Mesothelial cell of epicardium (in vitro differentiated cells): ENCODE data around the gene SOX8. TPM values are rescaled to one million over a fixed set of nuclear protein-coding genes. Genes with fewer than 3 reads are reported as not detected.

ENCODE experiments used
- DNase-seq, 2 experiments: peaks; one replicate each; pipeline ENCODE4 v3.0.0; 2021; ENCODE audit warnings: low spot score in 2 of 2; ENCODE audit not compliant: unreplicated experiment in 2 of 2
- H3K27ac Mint-ChIP-seq: 2 replicates; pipeline ENCODE4 v1.8.0; 2021; ENCODE audit warnings: mixed read lengths
- H3K27me3 Mint-ChIP-seq: 2 replicates; pipeline ENCODE4 v1.8.0; 2021; ENCODE audit warnings: low read depth, mixed read lengths
- H3K36me3 Mint-ChIP-seq: 2 replicates; pipeline ENCODE4 v1.8.0; 2021; ENCODE audit warnings: mixed read lengths
- H3K4me1 Mint-ChIP-seq: 2 replicates; pipeline ENCODE4 v1.8.0; 2021; ENCODE audit warnings: mixed read lengths
- H3K4me3 Mint-ChIP-seq: 2 replicates; pipeline ENCODE4 v1.8.0; 2021; ENCODE audit warnings: mild to moderate bottlenecking, moderate library complexity, mixed read lengths
- H3K9me3 Mint-ChIP-seq: 2 replicates; pipeline ENCODE4 v1.8.0; 2021; ENCODE audit warnings: mixed read lengths
- total RNA-seq: library from RNA; stranded (reverse); gene quantifications from 3 replicates; pipeline ENCODE4 v1.2.1, GENCODE V29; 2021
- TF ChIP-seq, protein P1 (sequence below): fragments of 200-600 bp; sonication (generic); IDR thresholded peaks from one replicate; pipeline ENCODE4 v1.5.0; 2021; ENCODE audit warnings: antibody characterized with exemption; ENCODE audit not compliant: unreplicated experiment

SOX8 gene
- total RNA-seq, 1 donor from 2014 or later: 5.1 TPM

DNA sequence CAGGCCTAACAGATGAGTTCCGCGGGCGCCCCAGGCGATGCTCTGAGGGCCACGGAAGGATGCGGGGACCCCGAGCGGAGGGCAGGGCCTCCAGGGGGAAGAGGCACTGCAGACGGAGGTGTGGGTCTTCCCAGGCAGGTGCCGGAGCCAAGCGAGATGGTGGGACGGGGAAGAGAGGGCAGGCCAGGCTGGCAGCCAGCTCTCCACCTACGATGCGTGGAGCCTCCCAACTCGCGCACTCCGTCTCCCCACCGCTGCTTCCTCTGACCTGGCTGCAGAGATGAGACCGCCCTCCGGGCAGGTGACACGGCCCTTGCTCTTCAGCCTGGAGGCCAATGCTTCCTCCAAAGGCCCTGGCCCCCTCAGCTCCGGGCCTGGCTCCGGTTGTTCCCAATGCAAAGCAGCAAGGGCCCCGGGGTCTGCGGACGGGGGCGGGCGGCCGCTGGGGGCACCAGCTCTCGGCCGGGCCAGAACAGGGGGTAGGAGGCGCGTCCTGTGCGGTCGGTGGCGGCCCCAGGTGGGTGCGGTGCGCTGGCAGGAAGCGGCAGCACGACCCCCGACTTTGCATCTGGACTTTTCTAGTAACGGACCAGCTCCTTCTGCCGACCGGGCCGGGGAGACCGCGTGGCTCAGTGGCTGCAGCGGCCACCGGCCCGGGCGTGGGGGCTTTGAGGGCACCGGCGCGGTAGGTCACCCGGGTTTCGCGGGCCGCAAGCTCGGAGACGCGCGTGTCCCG is 1.5 kb upstream of the SOX8 start:
- TF ChIP-seq, protein P1, sequence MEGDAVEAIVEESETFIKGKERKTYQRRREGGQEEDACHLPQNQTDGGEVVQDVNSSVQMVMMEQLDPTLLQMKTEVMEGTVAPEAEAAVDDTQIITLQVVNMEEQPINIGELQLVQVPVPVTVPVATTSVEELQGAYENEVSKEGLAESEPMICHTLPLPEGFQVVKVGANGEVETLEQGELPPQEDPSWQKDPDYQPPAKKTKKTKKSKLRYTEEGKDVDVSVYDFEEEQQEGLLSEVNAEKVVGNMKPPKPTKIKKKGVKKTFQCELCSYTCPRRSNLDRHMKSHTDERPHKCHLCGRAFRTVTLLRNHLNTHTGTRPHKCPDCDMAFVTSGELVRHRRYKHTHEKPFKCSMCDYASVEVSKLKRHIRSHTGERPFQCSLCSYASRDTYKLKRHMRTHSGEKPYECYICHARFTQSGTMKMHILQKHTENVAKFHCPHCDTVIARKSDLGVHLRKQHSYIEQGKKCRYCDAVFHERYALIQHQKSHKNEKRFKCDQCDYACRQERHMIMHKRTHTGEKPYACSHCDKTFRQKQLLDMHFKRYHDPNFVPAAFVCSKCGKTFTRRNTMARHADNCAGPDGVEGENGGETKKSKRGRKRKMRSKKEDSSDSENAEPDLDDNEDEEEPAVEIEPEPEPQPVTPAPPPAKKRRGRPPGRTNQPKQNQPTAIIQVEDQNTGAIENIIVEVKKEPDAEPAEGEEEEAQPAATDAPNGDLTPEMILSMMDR: no peak
- H3K27ac Mint-ChIP-seq: no peak overlapping the region
- DNase-seq: peak in 1 of 2 experiments; percentile 18
- H3K4me3 Mint-ChIP-seq: peak overlapping the region; percentile 41
- peaks cover 57% of the 10 kb centered on the region for H3K27me3 Mint-ChIP-seq
- H3K9me3 Mint-ChIP-seq: no peaks in the 10 kb centered on the region
- no peaks in the 10 kb centered on the region for H3K4me1 Mint-ChIP-seq
- H3K36me3 Mint-ChIP-seq: no peaks in the 10 kb centered on the region

GRCh38 chr16:980595-980854 is 1.0 kb upstream of the SOX8 start:
- Mint-ChIP-seq H3K27me3 (peaks cover 58% of the 10 kb centered on the region), H3K36me3 (no peaks in the 10 kb centered on the region), H3K4me1 (no peaks in the 10 kb centered on the region), H3K9me3 (no peaks in the 10 kb centered on the region), H3K27ac (no peak overlapping the region), H3K4me3 (no peak overlapping the region)
- peak in 1 of 2 experiments; percentile 27 for DNase-seq
- TF ChIP-seq, protein P1: no peak

- peaks cover 63% of the 10 kb centered on the region for H3K27me3 Mint-ChIP-seq
- H3K4me1 Mint-ChIP-seq: peaks cover 2% of the 10 kb centered on the region
- H3K4me3 Mint-ChIP-seq: peak overlapping the region; percentile 54
- DNase-seq: no peak
- H3K36me3 Mint-ChIP-seq: no peaks in the 10 kb centered on the region
- H3K9me3 Mint-ChIP-seq: no peaks in the 10 kb centered on the region
- TF ChIP-seq, protein P1: no peak
- H3K27ac Mint-ChIP-seq: no peak overlapping the region
These were observed 824 bp downstream of the SOX8 start for GRCh38 chr16:982145-983043.

- peak overlapping the region; percentile 54 for H3K4me3 Mint-ChIP-seq
- no peak for DNase-seq
- no peaks in the 10 kb centered on the region for H3K36me3 Mint-ChIP-seq
- H3K9me3 Mint-ChIP-seq: no peaks in the 10 kb centered on the region
- H3K27me3 Mint-ChIP-seq: peaks cover 57% of the 10 kb centered on the region
- TF ChIP-seq, protein P1: no peak
- no peak overlapping the region for H3K27ac Mint-ChIP-seq
- H3K4me1 Mint-ChIP-seq: peaks cover 2% of the 10 kb centered on the region
These were observed 1.8 kb downstream of the SOX8 start for GRCh38 chr16:983044-984030.

DNA sequence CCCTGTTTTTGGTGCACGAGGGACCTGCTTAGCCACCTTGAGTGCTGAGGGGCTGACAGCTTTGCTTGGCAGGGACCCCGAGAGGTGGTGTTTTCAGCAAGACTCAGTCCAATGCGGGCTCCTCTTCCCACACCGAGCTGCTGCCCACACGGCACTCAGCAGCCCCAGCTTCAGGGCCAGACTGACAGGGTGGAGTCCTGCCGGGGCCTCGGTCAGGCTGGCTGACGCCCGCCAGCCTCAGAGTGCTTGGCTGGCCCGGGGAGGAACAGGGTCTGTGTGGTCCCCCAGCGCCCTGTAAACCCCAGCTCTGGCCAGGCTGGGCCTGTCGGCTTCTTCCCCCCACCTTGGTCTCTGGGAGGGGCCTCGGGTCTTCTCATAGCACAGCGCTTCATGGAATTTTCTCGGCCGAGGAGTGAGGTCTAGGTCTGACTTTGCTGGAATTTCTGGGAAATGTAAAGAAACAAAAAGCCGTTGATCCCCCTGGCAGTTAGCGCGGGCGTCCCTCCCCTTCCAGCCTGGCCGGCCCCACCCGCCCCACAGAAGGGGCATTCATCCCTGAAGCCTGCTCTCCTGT is 2.6 kb downstream of the SOX8 start:
- Mint-ChIP-seq H3K4me1 (peaks cover 2% of the 10 kb centered on the region), H3K27me3 (peaks cover 52% of the 10 kb centered on the region), H3K27ac (no peak overlapping the region), H3K4me3 (no peak overlapping the region), H3K36me3 (no peaks in the 10 kb centered on the region), H3K9me3 (no peaks in the 10 kb centered on the region)
- TF ChIP-seq, protein P1: no peak
- DNase-seq: no peak
